Endometrium (tissue), 2 donors: ENCODE data around the gene CCDC3.
"Not testable (repeated sequence)": the region's sequence is repeated elsewhere in the genome, so short reads cannot be mapped to it uniquely, and the experiment has no call there.

Source experiments
- FAIRE-seq: peaks from 2 replicates; lab custom pipeline; 2012; peaks lifted over from hg19 to GRCh38; lab: Jason Lieb, UNC
- donor health status: control.
- donor health status: control.

Gene CCDC3

GRCh38 chr10:12887780-12888179, 113.7 kb downstream of the CCDC3 start:
- no peak for FAIRE-seq

GRCh38 chr10:12884851-12885250, 116.7 kb downstream of the CCDC3 start:
- no peak for FAIRE-seq

GRCh38 chr10:12880423-12880822, 121.1 kb downstream of the CCDC3 start:
- FAIRE-seq = no peak

- FAIRE-seq = no peak
These were observed 124.4 kb downstream of the CCDC3 start for GRCh38 chr10:12877150-12877549.

DNA sequence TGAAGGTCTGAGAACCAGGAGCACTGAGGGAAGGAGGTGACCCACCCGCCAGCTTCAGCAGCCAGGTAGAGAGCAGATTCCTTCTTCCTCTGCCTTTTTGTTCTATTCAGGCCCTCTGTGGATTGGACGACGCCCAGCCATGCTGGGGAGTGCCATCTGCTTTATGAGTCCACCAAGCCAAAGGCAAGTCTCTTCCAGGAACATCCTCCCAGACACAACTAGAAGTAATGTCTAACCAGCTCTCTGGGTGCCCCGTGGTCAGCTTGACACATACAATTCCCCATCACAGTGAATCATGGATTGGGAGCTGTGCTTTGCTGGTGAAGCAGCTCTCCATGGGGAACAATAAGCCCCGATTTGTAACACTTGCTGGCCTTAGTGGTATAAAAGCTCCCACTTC, 125.2 kb downstream of the CCDC3 start:
- FAIRE-seq = no peak

DNA sequence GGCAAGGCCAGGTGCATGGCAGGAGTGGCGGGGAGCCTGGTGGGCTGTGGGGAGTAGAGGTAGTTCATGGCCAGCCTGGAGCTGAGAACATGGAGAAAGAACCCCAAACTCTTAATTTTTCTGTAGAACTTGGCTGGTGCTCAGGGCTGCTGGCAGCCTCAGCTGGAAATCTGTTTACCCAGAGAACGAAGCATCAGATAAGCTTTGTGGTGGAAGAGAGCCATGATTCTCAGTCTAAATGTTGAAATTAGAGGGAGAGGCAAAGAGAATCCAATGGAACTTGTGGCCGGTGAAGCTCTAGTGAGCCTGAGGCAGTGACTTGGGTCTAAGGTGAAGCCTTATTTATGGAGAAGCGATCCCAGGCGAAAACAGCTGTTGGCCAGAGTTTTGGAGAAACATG, 126.4 kb downstream of the CCDC3 start:
- FAIRE-seq = no peak

DNA sequence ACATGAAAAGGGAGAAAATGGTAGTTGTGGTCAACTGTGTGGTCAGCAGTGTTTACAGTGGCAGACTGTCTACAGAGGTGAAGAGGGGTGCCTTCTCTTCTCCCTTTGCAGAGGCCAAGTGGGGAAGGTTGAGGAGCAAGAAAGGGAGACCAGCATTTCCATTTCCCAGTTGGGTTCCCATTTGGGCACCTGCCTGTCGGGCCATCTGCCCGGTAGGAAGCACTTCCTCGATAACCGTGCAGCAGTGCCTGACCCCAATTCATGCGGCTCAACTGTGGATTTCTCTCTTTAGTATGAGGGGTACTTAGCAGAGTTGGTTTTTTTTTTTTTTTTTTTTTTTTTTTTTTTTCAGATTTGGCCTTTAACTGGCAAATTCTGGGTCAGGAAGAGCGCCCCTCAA, 127.0 kb downstream of the CCDC3 start:
- no peak for FAIRE-seq

DNA sequence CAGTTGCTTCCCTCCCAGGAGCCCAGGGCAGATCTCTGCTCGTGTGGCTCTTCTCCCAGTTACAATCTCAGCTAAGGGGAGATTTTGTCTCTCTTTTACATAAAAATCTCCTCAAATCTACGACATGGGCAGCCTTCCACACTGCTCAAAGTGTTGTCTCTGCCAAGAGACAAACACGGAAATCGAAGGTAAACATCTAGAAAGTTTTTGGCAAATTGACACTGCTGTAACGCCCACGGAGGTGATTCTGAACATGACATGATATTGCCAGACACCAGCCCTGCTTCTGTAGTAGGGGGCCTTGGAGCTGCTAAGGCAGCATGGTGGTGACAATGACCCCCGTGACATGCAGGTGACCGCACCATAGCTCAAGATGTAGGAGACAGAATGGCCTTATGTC, 128.3 kb downstream of the CCDC3 start:
- no peak for FAIRE-seq

DNA sequence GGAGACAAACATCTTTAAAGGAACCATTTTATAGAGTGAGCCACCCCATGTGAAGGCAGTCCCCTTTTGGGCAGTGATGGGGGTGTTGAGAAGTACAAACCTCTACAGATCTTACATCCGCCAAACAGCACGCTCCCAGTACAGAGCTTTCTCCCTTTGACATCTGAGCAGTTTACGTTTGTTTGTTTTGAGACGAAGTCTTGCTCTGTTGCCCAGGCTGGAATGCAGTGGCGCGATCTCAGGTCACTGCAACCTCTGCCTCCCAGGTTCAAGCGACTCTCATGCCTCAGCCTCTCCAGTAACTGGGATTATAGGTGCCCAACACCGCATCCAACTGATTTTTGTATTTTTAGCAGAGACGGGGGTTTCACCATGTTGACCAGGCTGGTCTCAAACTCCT, 128.9 kb downstream of the CCDC3 start:
- FAIRE-seq = no peak

DNA sequence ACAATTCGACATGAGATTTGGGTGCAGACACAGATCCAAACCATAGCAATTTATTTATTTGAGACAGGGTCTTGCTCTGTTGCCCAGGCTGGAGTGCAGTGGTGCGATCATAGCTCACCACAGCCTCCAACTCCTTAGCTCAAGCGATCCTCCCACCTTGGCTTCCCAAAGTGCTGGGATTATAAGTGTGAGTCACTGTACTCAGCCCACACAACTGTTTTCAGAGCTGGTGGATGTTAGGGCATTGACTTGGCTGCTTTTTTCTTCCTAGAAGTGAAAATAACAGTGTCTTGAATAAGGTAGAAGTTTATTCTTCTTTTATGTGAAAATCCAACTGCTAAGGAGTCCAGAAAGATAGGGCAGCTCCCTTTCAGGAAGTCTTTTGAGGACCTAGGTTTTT, 132.1 kb downstream of the CCDC3 start:
- FAIRE-seq = no peak

- no peak for FAIRE-seq
These were observed 133.3 kb downstream of the CCDC3 start for GRCh38 chr10:12868229-12868628.

- not testable (repeated sequence) for FAIRE-seq
These were observed 136.0 kb downstream of the CCDC3 start for GRCh38 chr10:12865515-12865914.

- no peak for FAIRE-seq
These were observed 139.1 kb downstream of the CCDC3 start for GRCh38 chr10:12862459-12862858.

DNA sequence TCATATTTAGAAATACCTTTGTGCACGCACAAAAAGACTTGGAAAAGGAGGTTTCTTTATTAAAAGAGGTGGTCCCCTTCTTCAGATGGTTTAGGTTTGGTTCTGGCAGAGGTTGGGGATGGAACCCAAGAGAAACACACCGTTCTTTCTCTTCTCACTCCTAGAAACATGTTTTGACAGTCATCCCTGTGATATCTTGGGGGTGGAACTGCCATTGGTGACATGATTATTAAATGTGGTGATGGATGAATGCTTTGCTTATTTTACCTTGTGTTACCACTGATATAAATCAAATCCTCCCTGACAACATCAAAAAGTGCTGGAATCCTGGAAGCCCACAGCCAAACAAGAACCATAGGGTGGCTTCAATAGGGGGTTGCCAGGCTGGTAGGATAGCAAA, 146.5 kb downstream of the CCDC3 start:
- no peak for FAIRE-seq

GRCh38 chr10:12852687-12853086, 148.8 kb downstream of the CCDC3 start:
- FAIRE-seq = no peak

DNA sequence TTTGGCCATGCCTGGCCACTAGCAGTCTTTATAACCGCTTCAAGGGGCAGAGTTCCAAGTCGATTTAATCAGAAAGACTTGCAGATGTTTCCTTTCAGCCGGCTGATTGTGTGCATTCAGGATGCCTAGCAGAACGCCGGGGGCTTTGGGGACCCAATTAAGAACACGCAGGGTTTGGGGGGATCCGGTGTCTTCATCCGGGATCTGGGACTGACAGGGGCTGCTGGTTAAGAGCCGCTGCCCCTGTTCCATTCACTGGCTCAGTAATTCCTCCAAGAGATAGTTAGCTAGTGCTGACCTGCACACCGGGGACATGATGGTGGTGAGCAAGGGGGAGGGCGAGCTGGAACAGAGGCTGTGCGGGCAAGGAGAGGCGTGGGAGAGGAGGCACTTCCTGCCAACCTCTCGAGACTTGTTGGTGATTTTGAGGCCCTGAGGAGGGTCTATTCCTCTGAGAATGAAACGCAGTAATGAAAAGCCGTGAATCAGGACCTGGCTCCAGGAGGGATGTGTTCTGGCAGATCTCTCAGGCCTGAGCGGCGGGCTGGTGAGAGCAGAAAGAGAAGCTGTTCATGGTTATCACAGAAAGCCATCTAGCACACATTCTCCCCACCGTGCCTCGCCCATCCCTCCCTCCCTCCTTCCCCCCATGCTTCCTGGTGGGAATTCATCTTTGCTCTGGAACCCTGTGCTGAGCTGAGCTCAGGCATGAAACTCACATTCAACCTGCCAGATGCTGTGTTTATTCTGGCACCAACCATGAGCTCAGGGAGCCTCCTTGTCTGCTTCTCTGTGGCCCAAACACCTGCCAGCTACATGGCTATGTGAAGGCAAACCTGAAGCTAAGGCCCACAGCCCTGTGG, 152.0 kb downstream of the CCDC3 start:
- FAIRE-seq = no peak

DNA sequence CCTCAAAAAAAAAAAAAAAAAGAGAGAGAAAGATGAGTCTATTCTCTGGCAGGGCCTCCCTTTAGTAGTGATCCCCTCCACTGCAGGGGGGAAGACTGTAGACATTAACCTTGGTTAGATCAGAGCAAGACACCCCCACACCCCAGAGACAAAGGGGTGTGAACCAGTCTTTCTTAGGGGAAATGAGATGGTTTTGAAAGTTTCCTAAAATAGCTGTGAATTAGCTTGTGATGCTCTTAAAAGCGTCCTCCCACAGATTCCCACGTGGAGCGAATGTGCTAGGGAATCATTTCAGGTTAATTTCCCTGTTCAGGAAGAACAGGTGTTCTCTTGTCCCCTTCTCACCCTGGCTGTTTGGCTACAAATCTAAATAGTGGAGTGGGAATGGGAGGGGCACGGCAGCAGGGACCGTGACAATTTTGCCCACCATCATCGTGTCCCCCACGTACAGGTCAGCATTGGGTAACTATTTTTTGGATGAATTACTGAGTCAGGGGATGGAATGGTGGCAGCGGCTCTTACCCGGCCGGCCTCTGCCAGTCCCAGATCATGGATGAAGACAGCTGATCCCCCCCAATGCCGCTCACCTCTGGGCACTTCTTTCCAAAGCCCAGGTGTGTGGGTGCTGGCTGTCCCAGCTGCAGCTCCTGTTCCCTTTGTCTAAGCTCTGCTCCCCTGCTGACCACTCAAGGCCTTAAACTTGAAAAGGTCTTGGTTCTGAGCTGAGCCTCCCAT, 152.9 kb downstream of the CCDC3 start:
- FAIRE-seq = no peak

DNA sequence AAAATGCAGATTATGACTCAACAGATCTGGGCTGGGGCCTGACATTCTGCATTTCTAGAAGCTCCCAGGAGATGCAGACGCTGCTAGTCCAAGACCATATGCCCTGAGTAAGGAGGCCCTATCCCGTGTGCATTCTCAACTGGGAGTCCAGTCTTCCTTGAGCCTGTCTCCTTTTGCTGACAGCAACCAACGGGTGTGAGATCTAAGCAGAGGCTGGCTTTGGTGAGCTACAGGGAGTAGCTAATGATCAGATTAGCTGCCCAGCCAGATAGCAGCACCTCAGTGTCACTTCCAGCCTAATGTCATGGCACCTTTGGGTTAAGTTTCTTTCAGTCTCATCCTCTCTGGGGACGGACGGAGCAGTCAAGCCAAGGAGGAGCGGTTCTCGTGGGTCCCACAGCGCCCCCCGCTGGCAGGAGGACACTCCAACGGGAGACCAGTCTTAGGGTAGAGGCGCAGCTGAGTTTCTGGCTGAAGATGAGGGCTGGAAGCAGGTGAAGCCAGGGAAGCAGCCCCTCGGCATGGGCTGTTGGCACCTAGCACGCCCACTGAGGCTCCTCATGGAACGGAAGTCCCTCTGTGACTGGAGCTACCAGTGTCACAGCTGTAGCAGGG, 154.0 kb downstream of the CCDC3 start:
- no peak for FAIRE-seq

DNA sequence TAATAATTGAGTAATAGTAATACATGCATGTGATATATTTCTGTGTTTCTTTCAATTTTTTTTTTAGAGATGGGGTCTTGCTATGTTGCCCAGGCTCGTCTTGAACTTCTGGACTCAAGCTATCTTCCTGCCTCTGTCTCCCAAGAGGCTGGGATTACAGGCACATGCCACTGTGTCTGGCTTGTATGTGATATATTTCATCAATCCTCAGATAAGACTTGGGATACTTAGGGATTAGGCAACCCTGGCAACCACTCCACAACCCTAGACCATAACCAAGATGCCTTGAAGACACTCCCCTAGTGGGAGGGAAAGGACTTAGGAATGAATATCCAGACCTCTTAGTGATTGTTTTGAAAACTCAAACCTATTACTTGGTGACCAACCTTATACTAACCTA, 154.8 kb downstream of the CCDC3 start:
- FAIRE-seq = no peak
